HG02938 (cell line): ENCODE results near the gene UVRAG.
"Not testable (repeated sequence)": the region's sequence is repeated elsewhere in the genome, so short reads cannot be mapped to it uniquely, and the experiment has no call there.

Experiments used
- ATAC-seq: cut with Tn5 transposase; IDR thresholded peaks from one replicate; pipeline ENCODE4 v1.9.1; 2021; ENCODE audit warnings: mild to moderate bottlenecking, moderate library complexity; ENCODE audit not compliant: unreplicated experiment

UVRAG gene

GRCh38 chr11:75834728-75835127 lies 19.7 kb downstream of the UVRAG start:
- no peak for ATAC-seq

GRCh38 chr11:75836417-75836816 lies 21.4 kb downstream of the UVRAG start:
- no peak for ATAC-seq

GRCh38 chr11:75839851-75840250 lies 24.8 kb downstream of the UVRAG start:
- ATAC-seq = no peak

DNA sequence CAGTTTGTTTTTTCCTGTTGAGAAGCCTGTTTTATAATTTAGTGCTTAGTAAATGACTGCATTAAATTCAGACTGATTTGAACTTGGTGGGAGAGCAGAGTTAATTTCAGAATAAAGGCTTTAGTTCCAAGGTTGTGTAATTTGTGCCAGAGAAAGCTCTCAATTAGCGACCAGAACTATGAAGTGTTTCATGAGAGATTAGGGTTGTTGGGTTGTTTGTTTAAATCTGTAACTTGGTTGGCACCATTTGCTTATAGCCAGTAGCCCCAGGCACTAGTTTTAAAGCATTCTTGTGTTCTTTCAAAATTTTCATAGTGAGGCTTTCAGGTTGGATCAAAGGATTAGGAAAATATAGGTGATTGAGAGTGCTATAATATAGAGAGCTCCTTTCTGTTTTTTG lies 25.5 kb downstream of the UVRAG start:
- ATAC-seq = no peak

GRCh38 chr11:75841739-75842138 lies 26.7 kb downstream of the UVRAG start:
- no peak for ATAC-seq

GRCh38 chr11:75845324-75845723 lies 30.3 kb downstream of the UVRAG start:
- ATAC-seq = no peak

- ATAC-seq = no peak
These were observed 34.9 kb downstream of the UVRAG start for GRCh38 chr11:75849894-75850293.

DNA sequence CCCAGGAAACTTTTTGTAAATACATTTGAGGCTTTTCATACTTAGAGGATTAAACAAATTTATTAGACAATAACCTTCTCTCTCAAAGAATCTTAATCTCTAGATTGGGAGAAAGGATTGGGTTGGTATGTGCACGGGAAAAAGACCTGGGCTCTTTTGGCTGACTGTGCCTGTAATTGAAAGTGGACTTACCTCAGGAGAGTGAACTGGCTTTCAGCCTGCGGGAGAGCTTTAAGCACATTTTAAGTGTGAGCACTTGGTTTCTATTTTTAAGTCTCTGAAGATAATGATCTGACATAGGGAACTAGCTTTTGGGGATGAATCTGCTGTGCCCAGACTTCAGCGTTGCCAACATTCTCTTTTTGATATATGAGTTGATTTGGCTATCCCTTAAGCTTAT lies 35.8 kb downstream of the UVRAG start:
- ATAC-seq = no peak

- no peak for ATAC-seq
These were observed 36.2 kb downstream of the UVRAG start for GRCh38 chr11:75851203-75851602.

DNA sequence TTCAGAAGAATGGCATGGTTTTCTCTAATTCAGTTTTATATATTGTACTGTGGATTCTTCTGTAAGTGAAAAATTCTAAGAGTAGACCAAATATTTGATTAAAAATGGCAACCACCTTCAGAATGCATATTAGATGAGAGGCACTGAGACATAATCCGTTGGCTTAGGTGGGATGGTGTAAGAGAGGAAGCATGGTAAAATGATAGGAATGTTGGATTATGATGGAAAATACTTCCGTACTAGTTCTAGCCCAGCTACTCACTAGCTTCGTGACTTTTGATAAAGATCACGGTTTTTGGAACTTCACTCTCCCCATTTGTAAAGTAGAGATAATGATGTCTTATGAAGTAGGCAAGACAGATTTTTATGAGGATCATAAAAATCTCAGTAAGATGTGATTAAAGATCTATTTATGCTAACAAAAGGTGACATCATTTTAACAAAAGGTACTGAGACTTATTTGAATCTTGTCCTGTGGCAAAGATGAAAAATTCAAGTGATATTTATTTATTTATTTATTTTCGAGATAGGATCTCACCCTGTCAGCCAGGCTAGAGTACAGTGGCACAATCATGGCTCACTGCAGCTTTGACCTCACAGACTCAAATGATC lies 37.5 kb downstream of the UVRAG start:
- ATAC-seq = no peak

- not testable (repeated sequence) for ATAC-seq
These were observed 38.6 kb downstream of the UVRAG start for GRCh38 chr11:75853563-75853962.

DNA sequence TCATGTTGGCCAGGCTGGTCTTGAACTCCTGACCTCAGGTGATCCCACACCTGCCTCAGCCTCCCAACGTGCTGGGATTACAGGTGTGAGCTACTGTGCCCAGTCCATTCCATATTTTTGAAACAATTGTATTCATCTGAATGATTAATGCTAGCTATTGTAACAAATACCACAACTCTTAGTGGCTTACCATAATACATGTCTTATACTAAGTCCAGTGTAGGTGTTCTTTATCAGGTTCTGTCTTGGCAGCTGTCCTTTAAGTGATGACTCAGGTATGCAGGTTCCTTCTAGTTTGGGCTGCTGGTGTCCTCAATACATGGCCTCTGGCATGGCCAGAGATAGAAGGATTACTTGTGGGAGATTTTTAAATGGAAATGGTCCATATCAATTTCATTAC lies 39.0 kb downstream of the UVRAG start:
- ATAC-seq = no peak

DNA sequence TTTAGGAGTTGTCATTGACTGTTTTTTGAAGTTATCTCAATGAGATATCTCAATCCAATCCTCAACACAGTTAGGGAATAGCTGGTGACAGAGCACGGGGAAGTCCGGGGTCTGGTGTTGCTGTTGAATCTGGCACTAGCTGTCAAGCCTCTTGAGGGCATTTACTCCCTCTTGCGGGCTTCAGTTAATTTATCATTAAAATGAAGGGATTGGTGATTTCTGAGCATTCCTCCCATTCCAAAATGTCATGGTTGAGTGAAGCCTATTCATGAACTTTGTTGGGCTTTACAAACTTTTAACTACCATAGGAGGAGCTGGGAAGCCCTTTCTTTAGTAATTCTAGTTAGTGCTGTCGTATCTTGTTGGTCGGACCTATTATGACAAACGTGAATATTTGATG lies 40.2 kb downstream of the UVRAG start:
- ATAC-seq = no peak

- ATAC-seq = no peak
These were observed 41.9 kb downstream of the UVRAG start for GRCh38 chr11:75856912-75857311.

GRCh38 chr11:75858042-75858441 lies 43.0 kb downstream of the UVRAG start:
- ATAC-seq = no peak

DNA sequence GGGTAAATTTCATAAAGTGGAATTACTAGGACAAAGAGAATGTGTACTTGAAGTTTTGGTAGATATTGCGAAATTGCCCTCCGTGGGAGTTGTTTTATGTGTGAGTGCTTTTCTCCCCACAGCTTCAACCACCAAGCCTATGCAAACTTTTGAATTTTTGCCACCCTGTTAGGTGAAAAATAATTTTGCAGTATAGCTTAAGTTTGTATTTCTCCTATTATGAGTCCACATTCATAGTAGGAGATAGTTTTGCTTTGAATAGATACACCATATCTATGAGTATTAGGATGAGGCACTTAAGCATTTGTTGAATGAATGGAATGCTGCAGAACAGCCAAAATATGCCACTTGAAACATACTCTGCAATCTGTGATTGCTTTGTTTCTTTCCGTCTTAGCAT lies 43.6 kb downstream of the UVRAG start:
- no peak for ATAC-seq

DNA sequence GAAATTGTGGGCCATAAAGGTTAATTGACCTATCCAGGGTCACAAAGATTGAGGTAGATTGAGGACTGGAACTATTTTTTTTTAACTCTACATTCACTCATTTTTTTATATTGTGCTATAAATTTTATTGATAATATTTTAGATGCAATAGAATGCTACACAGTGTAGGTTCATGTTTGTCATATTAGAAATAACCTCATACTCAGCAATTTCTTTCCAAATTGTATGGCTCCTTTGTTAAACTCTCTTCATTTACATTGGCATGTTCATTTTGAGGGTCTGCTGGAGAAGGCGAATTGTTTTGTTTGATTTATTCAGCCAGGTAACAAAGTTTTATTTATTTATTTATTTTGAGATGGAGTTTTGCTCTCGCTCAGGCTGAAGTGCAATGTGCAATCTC lies 44.6 kb downstream of the UVRAG start:
- no peak for ATAC-seq

DNA sequence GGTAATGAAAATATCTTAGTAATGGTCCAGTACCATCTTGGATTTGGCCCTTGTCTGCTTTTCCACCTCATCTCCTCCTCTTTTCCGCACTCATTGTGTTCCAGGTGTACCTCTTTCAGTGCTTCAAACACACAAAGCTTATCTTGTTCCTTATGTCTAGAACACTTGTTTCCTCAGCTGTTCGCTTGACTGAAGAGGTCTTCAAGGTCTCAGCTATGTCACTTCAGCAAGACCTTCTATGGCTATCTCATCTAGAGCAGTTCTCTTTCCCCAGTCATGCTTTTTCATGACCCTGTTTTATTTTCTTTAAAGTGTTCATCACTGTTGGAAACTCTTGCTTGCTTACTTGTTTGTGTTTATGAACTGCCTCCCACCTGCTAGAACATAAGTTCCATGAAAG lies 47.4 kb downstream of the UVRAG start:
- no peak for ATAC-seq

DNA sequence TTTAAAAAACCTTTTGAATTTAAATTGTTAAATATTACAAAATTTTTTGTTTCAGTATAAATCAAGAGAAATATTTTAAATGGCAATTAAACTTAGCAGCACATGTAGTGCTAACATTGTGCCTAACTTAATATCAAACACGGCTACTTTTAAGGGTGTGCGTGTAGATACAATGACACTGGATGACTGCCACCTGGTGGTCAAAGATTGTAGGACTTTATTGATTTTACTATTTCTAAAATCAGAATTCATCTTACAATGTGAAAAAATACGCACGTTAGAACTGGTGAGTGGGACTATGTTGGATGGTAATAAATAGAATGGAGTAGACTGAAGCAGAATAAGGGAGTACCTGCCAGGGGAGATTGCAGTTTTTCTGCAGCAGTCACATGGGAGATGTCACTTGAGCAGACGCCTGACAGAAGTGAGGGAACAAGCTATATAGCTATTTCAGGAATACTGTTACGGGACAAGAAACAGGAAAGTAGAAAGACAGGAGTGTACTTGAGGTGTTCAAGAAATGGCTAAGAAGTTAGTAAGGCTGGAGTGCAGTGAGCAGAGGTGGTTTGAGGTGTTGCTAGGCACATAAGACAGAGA lies 52.9 kb downstream of the UVRAG start:
- no peak for ATAC-seq

- no peak for ATAC-seq
These were observed 54.0 kb downstream of the UVRAG start for GRCh38 chr11:75868990-75869389.

- ATAC-seq = no peak
These were observed 54.8 kb downstream of the UVRAG start for GRCh38 chr11:75869661-75870455.

DNA sequence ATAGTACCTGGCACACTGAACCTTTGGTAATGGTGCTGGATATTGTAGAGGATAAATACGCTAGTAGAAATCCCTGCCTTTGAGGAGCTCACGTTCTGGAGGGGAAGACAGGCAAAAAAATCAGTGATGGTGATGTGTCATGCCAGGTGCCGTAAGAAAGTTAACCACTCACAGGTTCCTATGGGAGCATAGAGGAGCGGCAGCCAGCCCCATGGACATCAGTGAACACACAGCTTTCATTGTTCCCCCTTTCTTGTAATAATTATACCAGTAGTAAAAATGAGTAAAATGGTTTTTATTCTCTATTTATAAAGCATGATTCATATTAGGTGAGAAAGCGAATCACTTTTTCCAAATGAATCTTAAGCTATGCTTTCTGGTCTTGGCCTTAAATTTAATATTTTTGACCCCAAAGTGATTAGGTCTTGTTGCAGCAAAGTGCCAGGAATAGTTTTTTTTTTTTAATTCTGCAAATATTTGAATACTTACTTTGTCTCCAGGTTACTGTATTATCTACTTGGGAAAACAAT lies 57.9 kb downstream of the UVRAG start:
- ATAC-seq = peak; percentile 16
